Sigmoid colon (tissue), 3 donors: ENCODE results near the gene CUEDC1.

ENCODE experiments used
- CTCF ChIP-seq, 4 experiments: fragments of 450-650 bp in 3 of 4; fragments of 200-600 bp in 1 of 4; IDR thresholded peaks; one replicate each; pipeline ENCODE4 v1.5.1; 2016 to 2019; ENCODE audit warnings: antibody characterized with exemption in 4 of 4, mild to moderate bottlenecking in 3 of 4, moderate library complexity in 2 of 4
- POLR2A ChIP-seq, 2 donors: fragments of 450-650 bp; IDR thresholded peaks; one replicate each; pipeline ENCODE4 v1.6.1; 2016; ENCODE audit warnings: antibody characterized with exemption in 2 of 2, mild to moderate bottlenecking in 2 of 2, moderate library complexity in 2 of 2

- TF ChIP-seq POLR2A (IDR thresholded peaks at IDR 0.05), result no peak
- TF ChIP-seq CTCF (IDR thresholded peaks at IDR 0.05), result no peak
These were observed 98.2 kb downstream of the CUEDC1 start for GRCh38 chr17:57856792-57857620.
